GM23248 (cell line): ENCODE data around the gene GCNT1. TPM values are rescaled to one million over a fixed set of nuclear protein-coding genes. Genes with fewer than 3 reads are reported as not detected.

Experiments used
- DNase-seq: peaks from one replicate; pipeline ENCODE4 v3.0.0-alpha.2; 2015
- H2AFZ ChIP-seq: fragments of 200-600 bp; sonication (generic); 2 replicates; pipeline ENCODE4 v1.6.1; 2016; ENCODE audit warnings: antibody characterized with exemption
- H3F3A ChIP-seq: fragments of 200-600 bp; sonication (generic); 2 replicates; pipeline ENCODE4 v1.6.1; 2016; ENCODE audit warnings: mild to moderate bottlenecking, antibody characterized with exemption, mixed run types; ENCODE audit not compliant: insufficient read depth
- H3K27ac ChIP-seq: fragments of 200-600 bp; sonication (generic); 2 replicates; pipeline ENCODE4 v1.5.1; 2016; ENCODE audit warnings: mild to moderate bottlenecking
- H3K27me3 ChIP-seq: fragments of 200-600 bp; sonication (generic); replicated peaks from 2 replicates; pipeline ENCODE4 v1.6.1; 2016; ENCODE audit warnings: mild to moderate bottlenecking; ENCODE audit not compliant: insufficient read depth
- H3K36me3 ChIP-seq: fragments of 200-600 bp; sonication (generic); 2 replicates; pipeline ENCODE4 v1.6.1; 2016; ENCODE audit warnings: low read depth, mild to moderate bottlenecking
- H3K4me1 ChIP-seq: fragments of 200-600 bp; sonication (generic); 2 replicates; pipeline ENCODE4 v1.6.1; 2016; ENCODE audit warnings: mild to moderate bottlenecking; ENCODE audit not compliant: insufficient read depth
- H3K4me2 ChIP-seq: fragments of 200-600 bp; sonication (generic); one replicate; pipeline ENCODE4 v1.6.1; 2016; ENCODE audit warnings: mild to moderate bottlenecking; ENCODE audit not compliant: unreplicated experiment
- H3K4me3 ChIP-seq: fragments of 200-600 bp; sonication (generic); 2 replicates; pipeline ENCODE4 v1.5.1; 2016; ENCODE audit warnings: mild to moderate bottlenecking
- H3K79me2 ChIP-seq: fragments of 200-600 bp; sonication (generic); 2 replicates; pipeline ENCODE4 v1.6.1; 2016; ENCODE audit warnings: mild to moderate bottlenecking; ENCODE audit not compliant: insufficient read depth
- H3K9ac ChIP-seq: fragments of 200-600 bp; sonication (generic); 2 replicates; pipeline ENCODE4 v1.6.1; 2016; ENCODE audit warnings: mild to moderate bottlenecking
- H3K9me2 ChIP-seq: fragments of 200-600 bp; sonication (generic); 2 replicates; pipeline ENCODE4 v1.6.1; 2016; ENCODE audit warnings: mixed run types, mild to moderate bottlenecking, moderate library complexity; ENCODE audit not compliant: insufficient read depth
- H3K9me3 ChIP-seq: fragments of 200-600 bp; sonication (generic); one replicate; pipeline ENCODE4 v1.6.1; 2017; ENCODE audit warnings: low read depth
- H4K20me1 ChIP-seq: fragments of 200-600 bp; sonication (generic); 2 replicates; pipeline ENCODE4 v1.6.0; 2016; ENCODE audit not compliant: insufficient read depth
- EZH2 ChIP-seq: fragments of 200-600 bp; sonication (generic); IDR thresholded peaks from 2 replicates; pipeline ENCODE4 v1.6.1; 2018; ENCODE audit warnings: antibody characterized with exemption, mild to moderate bottlenecking; ENCODE audit not compliant: insufficient read depth, poor library complexity, severe bottlenecking
- EZH2phosphoT487 ChIP-seq: fragments of 200-600 bp; sonication (generic); IDR thresholded peaks from 2 replicates; pipeline ENCODE4 v1.6.1; 2018; ENCODE audit warnings: antibody characterized with exemption, moderate library complexity, mild to moderate bottlenecking, low read depth; ENCODE audit not compliant: insufficient read depth
- WGBS, 2 experiments: methylation state at CpG; one replicate each; pipeline ENCODE4 v1.1.6; 2015 to 2017; ENCODE audit warnings: low lambda C conversion rate in 2 of 2, low coverage in 1 of 2; ENCODE audit errors: missing lambda C conversion rate in 2 of 2; 5-methylcytosine and 5-hydroxymethylcytosine counted together
- in situ Hi-C: fragments of 300-500 bp; cut with MboI; formaldehyde crosslinking; loops from 2 replicates; pipeline ENCODE4 v1.15.0; 2020
- polyA plus RNA-seq: library from polyadenylated mRNA; unstranded; fragments of >200 nt; fragmentation: Nextera tagmentation; extraction: Ambion mirVana; gene quantifications from 2 replicates; pipeline ENCODE4 v1.2.1, GENCODE V29; 2016
- total RNA-seq: library from RNA; depleted of rRNA; stranded (reverse); fragments of >200 nt; shearing (Covaris generic); gene quantifications from 2 replicates; pipeline ENCODE4 v1.2.3, GENCODE V29; 2014

GCNT1 gene
- total and polyA plus RNA-seq, 2 experiments from 2014 or later: 8.5 to 15.2 TPM

DNA sequence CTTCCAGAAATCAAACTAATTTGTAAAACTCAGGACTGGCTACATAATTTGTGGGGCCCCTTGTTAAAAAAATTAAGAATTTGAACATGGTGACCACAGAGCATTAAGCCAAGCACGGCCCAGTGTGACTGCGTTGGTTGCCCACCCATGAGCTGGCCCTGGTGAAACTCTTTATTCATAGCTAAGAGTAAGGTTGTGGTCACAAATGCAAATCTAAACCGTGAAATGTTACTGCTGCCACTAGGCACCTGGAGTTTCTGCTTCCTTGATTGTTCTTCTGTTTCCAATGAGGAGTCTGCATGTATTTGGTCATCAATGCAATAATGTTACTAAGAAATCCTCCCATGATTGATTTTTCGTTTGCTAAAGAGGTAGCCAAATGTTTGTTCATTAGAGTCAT is 4.2 kb downstream of the GCNT1 start:
- no peak overlapping the region for H3K9ac ChIP-seq
- no peaks in the 10 kb centered on the region for H3K27me3 ChIP-seq
- H3K9me2 ChIP-seq: no peaks in the 10 kb centered on the region
- H3K9me3 ChIP-seq: no peaks in the 10 kb centered on the region
- DNase-seq: no peak
- no peak overlapping the region for H2AFZ ChIP-seq
- no peak overlapping the region for H3K4me3 ChIP-seq
- H3K4me2 ChIP-seq: no peak overlapping the region
- H3K27ac ChIP-seq: no peak overlapping the region
- H3F3A ChIP-seq: peaks cover 11% of the 10 kb centered on the region
- H3K79me2 ChIP-seq: peaks cover 77% of the 10 kb centered on the region
- H4K20me1 ChIP-seq: peaks cover 4% of the 10 kb centered on the region; the same call in 1 of the 2 replicates
- WGBS, 2 experiments: 96 to 98% methylated on average over 4 of the region's 4 CpGs
- TF ChIP-seq EZH2phosphoT487 (no peak), EZH2 (no peak)
- peaks cover 9% of the 10 kb centered on the region; the same call in 1 of the 2 replicates for H3K4me1 ChIP-seq
- peaks cover 7% of the 10 kb centered on the region; the same call in 1 of the 2 replicates for H3K36me3 ChIP-seq
- in situ Hi-C loops: no loop called here

DNA sequence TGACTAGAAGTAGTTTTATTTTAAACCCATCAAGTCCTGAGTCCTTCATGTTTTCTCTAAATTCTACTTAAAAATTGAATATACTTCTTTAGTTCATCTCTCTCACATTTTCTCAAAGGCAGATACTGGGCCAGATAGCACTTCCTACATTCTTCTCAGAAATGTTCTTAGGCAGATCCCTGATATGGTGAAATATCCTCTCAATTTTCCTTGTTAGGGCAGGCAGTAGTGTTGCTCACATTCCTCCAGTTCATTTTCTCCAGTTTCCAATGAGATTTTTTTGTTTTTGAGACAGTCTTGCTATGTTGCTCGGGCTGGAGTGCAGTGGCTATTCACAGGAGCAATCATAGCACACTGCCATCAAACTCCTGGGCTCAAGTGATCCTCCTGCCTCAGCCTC is 5.7 kb downstream of the GCNT1 start:
- H3K9me2 ChIP-seq: no peaks in the 10 kb centered on the region
- H3K9ac ChIP-seq: no peak overlapping the region
- no peak for DNase-seq
- H3K9me3 ChIP-seq: no peaks in the 10 kb centered on the region
- WGBS, 2 experiments: 89 to 100% methylated on average over 1 of the region's 1 CpG
- in situ Hi-C loops: no loop called here
- H3K4me2 ChIP-seq: no peak overlapping the region
- H3K27ac ChIP-seq: no peak overlapping the region
- H3K4me3 ChIP-seq: no peak overlapping the region
- peaks cover 9% of the 10 kb centered on the region; the same call in 1 of the 2 replicates for H3K4me1 ChIP-seq
- H3F3A ChIP-seq: peaks cover 5% of the 10 kb centered on the region; the same call in 1 of the 2 replicates
- H2AFZ ChIP-seq: no peak overlapping the region
- peaks cover 91% of the 10 kb centered on the region for H3K79me2 ChIP-seq
- peaks cover 5% of the 10 kb centered on the region; the same call in 1 of the 2 replicates for H4K20me1 ChIP-seq
- no peak for TF ChIP-seq EZH2phosphoT487
- no peak for TF ChIP-seq EZH2
- H3K36me3 ChIP-seq: peaks cover 7% of the 10 kb centered on the region; the same call in 1 of the 2 replicates
- H3K27me3 ChIP-seq: no peaks in the 10 kb centered on the region

DNA sequence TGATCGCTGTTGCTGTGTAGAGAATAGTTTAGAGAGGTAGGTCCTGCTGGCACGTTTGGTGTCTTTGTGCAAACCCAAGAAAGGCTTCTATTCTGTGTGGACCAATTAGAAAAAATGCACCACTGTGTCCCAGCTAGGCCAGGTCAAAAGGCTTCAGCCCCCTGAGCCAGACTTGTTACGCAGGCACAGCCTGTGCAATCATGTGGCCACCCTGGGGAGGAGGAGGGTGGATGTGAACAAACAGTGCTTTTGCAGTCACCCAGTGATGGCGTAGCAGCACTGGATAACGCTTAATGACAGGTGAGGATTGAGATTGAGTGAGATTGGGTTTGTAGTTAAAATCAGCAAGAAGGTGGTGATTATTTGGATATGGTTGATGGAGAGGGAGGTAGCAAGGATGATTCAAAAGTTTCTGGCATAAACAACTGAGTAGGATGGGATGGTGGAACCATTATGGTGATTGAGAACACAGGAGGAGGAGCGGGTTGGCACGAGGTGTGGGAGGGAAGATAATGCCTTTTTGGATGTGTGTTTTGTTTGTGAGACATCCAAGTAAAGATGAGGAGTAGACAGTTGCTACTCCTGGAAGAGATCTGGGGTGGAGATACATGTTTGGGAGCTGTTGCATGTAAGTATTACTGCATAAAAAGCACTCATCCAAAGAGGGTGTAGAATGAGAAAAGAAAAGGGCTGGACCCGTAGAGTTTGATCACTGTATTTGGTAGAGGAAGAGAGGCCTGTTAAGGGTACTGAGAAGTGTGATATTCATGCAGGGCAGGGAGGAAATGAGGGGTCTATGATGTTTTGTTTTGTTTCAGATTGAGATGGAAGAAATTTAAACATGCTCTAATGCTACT is 6.7 kb downstream of the GCNT1 start:
- Histone ChIP-seq H3K4me2 (no peak overlapping the region), H3K9me2 (no peaks in the 10 kb centered on the region), H2AFZ (no peak overlapping the region), H3K4me3 (no peak overlapping the region), H3K9ac (no peak overlapping the region), H3K27ac (no peak overlapping the region), H3K27me3 (no peaks in the 10 kb centered on the region), H3F3A (no peaks in the 10 kb centered on the region; the same call in 1 of the 2 replicates), H3K4me1 (peaks cover 3% of the 10 kb centered on the region; the same call in 1 of the 2 replicates), H3K36me3 (peaks cover 7% of the 10 kb centered on the region; the same call in 1 of the 2 replicates), H3K9me3 (no peaks in the 10 kb centered on the region), H4K20me1 (peaks cover 5% of the 10 kb centered on the region; the same call in 1 of the 2 replicates), H3K79me2 (peaks cover 89% of the 10 kb centered on the region)
- no peak for DNase-seq
- in situ Hi-C loops: no loop called here
- no peak for TF ChIP-seq EZH2
- TF ChIP-seq EZH2phosphoT487: no peak
- 91% methylated on average over 8 of the region's 8 CpGs for WGBS, 2 experiments

DNA sequence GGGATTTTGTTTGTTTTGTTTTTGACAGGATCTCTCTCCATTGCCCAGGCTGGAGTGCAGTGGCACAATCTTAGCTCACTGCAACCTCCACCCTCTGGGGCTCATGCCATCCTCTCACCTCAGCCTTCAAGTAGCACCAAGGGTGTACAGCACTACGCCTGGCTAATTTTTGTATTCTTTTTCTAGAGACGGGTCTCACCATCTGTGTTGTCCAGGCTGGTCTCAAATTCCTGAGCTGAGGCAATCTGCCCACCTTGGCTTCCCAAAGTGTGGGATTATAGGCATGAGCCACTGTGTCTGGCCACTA is 7.3 kb downstream of the GCNT1 start:
- H3K9me3 ChIP-seq: no peaks in the 10 kb centered on the region
- no peaks in the 10 kb centered on the region for H3K27me3 ChIP-seq
- H3K4me2 ChIP-seq: no peak overlapping the region
- 96 to 97% methylated on average over 2 of the region's 2 CpGs for WGBS, 2 experiments
- H3K9me2 ChIP-seq: no peaks in the 10 kb centered on the region
- no peak for DNase-seq
- peaks cover 5% of the 10 kb centered on the region; the same call in 1 of the 2 replicates for H4K20me1 ChIP-seq
- H3K4me3 ChIP-seq: no peak overlapping the region
- in situ Hi-C loops: no loop called here
- peaks cover 7% of the 10 kb centered on the region; the same call in 1 of the 2 replicates for H3K36me3 ChIP-seq
- H2AFZ ChIP-seq: no peak overlapping the region
- H3K79me2 ChIP-seq: peaks cover 88% of the 10 kb centered on the region
- H3K4me1 ChIP-seq: no peaks in the 10 kb centered on the region
- no peaks in the 10 kb centered on the region for H3F3A ChIP-seq
- TF ChIP-seq EZH2phosphoT487 (no peak), EZH2 (no peak)
- no peak overlapping the region for H3K27ac ChIP-seq
- H3K9ac ChIP-seq: no peak overlapping the region
